Measurements from ENCODE around the gene GPANK1.

Gene GPANK1

DNA sequence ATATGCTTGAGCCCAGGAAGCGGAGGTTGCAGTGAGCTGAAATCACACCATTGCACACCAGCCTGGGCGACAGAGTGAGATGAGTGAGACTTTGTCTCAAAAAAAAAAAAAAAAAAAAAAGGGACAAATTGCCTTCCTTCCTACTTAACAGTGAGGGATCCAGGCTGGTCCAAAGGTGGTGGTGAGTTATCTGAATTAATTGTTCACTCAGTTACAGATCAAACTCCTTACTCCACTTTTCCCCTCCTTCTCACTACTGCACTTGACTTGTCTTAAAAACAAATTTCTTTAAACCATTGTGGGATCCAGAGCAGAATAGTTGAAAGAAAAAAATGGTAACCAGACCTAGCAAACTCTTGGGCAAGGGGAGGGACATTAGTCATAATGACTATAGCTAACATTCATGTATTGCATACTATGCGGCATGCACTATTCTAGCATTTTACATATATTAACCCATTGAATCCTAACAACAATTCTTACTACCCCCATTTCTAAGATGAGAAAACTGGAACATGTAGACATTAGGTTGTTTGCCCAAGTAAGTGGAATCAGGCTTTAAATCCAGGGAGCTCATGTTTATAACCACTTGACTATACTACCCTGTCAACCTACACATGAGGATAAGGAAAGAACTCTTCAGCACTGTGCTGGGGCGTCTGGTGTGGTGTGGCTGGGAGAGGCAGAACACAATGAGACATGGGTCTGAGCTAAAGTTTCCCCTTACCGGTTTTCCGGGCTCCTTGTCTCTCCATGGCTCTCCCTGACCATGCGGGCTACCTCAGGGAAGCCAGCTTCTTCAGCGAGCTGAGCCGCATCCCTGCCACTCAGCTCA lies 1.5 kb downstream of the GPANK1 start:
- no peak for TF ChIP-seq CTCF (IDR thresholded peaks at IDR 0.05; ENCODE audit: insufficient read depth, low read depth, low read length, missing control alignments)
- peak; percentile 67 for DNase-seq (ENCODE audit: low read depth)
- peak overlapping the region; percentile 66 for H3K4me3 ChIP-seq (ENCODE audit: low read length)

GRCh38 chr6:31662124-31662723 lies 2.6 kb downstream of the GPANK1 start:
- no peak for DNase-seq (ENCODE audit: low read depth)
- no peak for TF ChIP-seq CTCF (IDR thresholded peaks at IDR 0.05; ENCODE audit: insufficient read depth, low read depth, low read length, missing control alignments)
- no peak overlapping the region for H3K4me3 ChIP-seq (ENCODE audit: low read length)

DNA sequence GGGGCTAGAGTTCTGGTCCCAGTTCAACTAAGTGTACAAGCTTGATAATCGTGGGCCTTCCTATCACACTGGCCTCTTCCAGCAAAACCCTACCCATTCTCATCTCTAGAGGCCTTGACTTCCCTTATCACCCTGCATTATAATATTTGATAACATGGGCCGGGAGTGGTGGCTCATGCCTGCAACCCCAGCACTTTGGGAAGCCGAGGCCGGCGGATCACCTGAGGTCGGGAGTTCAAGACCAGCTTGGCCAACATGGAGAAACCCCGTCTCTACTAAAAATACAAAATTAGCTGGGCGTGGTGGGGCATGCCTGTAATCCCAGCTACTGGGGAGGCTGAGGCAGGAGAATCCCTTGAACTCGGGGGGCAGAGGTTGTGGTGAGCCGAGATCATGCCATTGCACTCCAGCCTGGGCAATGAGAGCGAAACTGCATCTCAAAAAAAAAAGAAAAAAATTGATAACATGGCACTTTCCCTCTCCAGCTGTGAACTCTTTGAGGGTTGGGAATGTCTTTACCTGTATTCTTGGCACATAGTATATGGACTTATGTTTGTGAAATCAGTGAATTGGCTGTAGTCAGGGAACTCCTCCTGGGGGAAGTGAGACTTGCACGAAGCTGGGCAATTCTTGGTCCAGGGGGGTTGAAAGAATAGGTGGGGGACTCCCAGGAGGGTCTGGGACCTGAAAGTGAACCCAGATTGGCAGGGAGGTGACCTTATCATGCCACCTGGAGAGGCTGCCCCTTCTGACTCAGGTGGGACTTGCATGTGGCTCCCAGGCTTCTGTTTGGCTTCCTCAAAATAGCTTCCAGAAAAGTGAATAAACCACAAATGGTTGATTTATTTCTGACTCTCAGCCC lies 3.3 kb downstream of the GPANK1 start:
- DNase-seq (ENCODE audit: low read depth) = no peak
- no peak for TF ChIP-seq CTCF (IDR thresholded peaks at IDR 0.05; ENCODE audit: insufficient read depth, low read depth, low read length, missing control alignments)
- peak overlapping the region; percentile 96 for H3K4me3 ChIP-seq (ENCODE audit: low read length)

DNA sequence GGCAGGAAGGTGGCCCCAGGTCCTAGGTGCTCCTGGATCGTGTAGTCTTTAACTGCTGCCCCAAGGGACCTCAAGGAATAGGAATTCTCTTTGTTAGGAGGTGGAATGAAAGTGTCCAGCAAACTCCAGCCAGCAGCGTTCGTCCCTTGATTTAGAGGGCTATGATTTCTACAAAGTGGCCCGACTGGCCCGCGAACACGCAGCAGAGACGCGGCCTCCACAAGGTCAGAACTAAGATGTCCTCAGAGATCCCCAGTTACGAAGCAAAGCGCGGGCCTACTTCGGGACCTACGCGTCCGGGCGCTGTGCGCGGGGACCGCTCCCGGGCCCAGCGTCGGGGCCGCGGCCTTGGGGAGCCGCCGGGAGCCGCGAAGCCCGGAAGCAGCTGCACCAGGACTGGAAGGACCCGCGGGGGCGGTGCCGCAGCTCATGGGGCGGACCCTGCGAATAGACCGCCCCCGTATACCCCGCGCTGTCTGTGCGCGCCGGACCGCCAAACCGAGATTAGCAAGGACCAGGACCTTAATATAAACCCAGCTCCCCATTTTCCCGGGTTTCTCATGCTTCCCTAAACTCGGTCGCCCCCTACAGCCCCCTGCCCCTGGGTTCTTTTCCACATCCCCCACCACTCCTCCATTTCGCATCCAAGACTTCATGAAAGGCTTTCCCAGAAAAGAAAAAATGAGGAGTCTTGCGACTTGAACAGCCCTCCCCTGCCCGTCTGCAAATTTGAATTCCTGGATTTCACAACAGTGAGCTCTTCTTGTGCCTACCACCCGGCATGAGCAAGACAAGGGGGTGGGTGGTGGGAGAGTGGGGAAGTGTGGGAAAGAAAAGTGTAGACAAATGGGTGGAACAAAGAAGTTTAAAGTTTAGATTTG lies 4.2 kb downstream of the GPANK1 start, which contains the start of gene C6orf47:
Gene C6orf47 (minus strand): TSS at position 398 of the 881 bp plus-strand sequence. CDS start 831 bp downstream, outside the sequence.
- peak within 1 kb of the TSS; percentile 96 for H3K4me3 ChIP-seq (ENCODE audit: low read length)
- TF ChIP-seq CTCF (IDR thresholded peaks at IDR 0.05; ENCODE audit: insufficient read depth, low read depth, low read length, missing control alignments) = no peak

GRCh38 chr6:31659649-31660380 lies 5.0 kb downstream of the GPANK1 start:
- peak overlapping the region; percentile 96 for H3K4me3 ChIP-seq (ENCODE audit: low read length)
- no peak for TF ChIP-seq CTCF (IDR thresholded peaks at IDR 0.05; ENCODE audit: insufficient read depth, low read depth, low read length, missing control alignments)
- peak; percentile 57 for DNase-seq (ENCODE audit: low read depth)

More for the DNA sequence above, 4.2 kb downstream of the GPANK1 start, which contains the start of gene C6orf47:
- DNase-seq (ENCODE audit: low read depth) = peak; percentile 79

Data from epithelial cell of esophagus (primary cell).